Erythroblast (primary cell): ENCODE results near the gene FUT7.
"Not testable (repeated sequence)": the region's sequence is repeated elsewhere in the genome, so short reads cannot be mapped to it uniquely, and the experiment has no call there.

ENCODE experiments used
- DNase-seq, 2 experiments: peaks; one replicate each; lab custom pipeline; 2025; lab: John Stamatoyannopoulos, UW
- GATA1 ChIP-seq: IDR thresholded peaks from 2 replicates; pipeline ENCODE4 v1.6.1; 2011; ENCODE audit warnings: low read depth, mild to moderate bottlenecking, control low read depth, low read length, moderate library complexity
- POLR2A ChIP-seq: IDR thresholded peaks from 2 replicates; pipeline ENCODE4 v1.6.1; 2011; ENCODE audit warnings: mild to moderate bottlenecking, low read length

The FUT7 gene

DNA sequence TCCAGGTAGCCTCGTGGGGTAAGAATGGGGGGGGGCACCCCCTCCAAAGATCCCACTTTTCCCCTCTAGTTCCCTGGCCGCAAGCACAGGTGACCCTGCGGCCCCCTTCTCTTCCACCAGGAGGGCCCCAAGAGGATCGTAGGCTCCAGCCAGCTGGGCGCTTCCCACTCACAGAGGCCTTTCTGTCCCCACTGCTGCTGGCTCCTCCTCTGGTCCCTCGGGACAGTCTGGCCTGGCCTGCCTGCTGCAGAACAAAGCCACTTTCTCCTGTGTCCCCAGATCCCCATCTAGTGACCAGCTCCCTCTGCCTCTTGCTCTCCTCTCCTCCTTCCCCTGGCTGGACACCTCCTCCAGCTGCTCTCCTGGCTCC is 39.0 kb upstream of the FUT7 start:
- DNase-seq: no peak
- TF ChIP-seq POLR2A (peak; percentile 2), GATA1 (no peak)

DNA sequence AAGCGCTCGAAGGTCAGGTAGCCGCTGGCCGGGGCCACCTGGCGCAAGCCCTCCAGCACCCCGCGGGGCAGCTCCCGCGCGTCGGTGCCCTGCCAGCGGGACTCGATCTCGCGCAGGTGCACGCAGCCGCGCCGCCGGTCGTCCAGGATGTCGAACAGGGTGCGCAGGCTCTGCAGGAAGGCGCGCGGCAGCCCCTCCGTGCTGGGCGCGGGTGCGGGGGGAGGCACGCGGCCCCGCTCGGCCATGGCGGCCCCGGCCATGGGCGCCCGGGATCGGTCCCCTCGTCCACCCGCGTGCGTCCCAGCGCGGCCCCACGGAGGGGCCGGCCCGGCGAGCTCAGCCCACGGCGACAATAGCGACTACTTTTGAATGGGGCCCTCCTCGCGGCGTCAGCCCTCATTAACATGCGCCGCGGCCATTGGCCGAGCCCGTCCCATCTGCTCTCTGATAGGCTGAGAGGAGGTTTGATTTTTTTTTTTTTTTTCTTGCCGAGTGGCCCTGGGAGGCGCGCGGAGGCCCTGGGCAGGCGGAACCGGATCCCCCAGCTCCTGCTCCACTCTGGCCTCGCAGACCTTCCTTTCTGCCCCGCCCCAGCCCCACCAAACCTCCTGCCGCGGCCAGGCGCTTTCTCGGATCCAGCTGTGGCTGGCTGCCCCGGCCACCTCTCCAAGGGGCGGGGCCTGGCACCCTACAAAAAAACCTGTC is 38.5 kb upstream of the FUT7 start, which contains the start of gene SAPCD2:
TSS of gene SAPCD2 (minus strand) at position 357 of the 705 bp plus-strand sequence. CDS start at position 260, 97 bp downstream.
- peak; percentile 92 for DNase-seq
- TF ChIP-seq GATA1 (no peak), POLR2A (peak; percentile 52)

DNA sequence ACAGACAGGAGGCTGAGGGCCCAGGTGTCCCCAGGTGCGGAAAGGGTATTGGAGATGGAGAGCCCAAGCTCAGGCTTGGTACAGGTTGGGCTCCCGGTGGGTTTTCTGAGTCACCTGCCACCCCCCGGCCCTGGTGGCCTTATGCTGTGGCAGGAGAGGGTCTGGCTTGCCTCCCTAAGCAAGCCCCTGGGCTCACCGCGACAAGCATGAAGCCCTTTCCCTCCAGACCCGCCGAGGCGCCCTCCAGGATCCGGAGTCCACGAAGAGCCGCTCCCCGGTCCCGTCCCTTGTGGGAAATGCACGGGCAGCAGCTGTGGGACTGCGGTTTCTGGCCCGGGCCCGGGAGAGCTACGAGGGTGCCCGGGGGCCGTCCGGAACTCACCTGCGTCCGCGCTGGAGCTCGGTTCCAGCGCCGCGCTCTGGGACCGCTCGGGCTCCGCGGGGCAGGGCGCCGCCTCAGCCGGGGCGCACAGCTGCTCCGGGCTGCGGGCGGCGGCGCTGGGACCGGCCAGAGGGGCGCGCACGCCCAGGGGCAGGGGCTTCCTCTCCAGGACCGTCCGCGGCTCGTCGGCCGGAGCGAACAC is 37.7 kb upstream of the FUT7 start:
- DNase-seq: peak; percentile 34 to 37
- TF ChIP-seq GATA1: no peak
- no peak for TF ChIP-seq POLR2A

DNA sequence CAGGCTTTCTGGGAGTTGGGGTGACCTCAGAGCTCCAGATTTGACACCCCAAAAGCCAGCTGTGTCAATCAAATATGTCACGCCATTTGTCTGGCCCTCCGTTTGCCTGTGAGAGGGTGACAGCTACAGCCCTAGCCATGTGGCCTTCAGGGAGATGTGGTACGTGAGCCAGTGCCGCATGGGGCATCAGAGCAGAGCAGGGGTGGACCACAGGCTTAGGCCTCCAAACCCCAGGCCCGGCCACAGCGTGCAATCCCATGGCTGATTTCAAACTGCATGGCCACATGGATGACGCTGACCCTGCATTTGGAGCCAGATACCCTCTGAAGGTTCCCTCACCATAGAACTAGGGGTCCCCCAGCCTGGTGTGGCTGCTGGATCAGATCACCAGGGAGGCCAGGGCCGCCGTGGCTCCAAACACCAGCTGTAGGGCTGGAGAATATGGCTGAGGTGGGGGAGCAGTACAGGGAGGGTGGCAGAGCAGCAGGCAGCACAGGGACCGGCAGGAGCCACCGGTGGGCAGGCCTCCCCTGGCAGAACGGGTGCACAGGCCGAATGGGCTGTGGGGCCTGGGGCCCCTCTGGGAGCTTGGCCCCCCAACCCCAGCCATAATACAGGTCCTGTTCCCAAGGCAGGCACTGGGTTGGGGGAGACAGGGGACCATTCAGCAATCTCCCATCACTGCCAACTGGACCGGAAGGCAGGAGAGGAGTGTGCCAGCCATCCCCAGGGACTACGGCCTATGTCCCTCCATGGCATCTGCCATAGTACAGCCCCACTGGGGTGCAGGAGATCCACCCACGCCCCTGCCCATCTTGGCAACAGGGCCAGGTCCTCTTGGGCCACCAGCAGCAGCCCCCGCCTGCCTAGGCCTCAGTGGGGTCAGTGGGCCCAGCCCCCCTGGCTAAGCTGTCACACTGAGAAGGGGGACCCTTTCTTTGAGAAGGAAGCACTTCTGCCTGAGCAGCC is 36.9 kb upstream of the FUT7 start:
- no peak for TF ChIP-seq POLR2A
- TF ChIP-seq GATA1: no peak
- DNase-seq: no peak

DNA sequence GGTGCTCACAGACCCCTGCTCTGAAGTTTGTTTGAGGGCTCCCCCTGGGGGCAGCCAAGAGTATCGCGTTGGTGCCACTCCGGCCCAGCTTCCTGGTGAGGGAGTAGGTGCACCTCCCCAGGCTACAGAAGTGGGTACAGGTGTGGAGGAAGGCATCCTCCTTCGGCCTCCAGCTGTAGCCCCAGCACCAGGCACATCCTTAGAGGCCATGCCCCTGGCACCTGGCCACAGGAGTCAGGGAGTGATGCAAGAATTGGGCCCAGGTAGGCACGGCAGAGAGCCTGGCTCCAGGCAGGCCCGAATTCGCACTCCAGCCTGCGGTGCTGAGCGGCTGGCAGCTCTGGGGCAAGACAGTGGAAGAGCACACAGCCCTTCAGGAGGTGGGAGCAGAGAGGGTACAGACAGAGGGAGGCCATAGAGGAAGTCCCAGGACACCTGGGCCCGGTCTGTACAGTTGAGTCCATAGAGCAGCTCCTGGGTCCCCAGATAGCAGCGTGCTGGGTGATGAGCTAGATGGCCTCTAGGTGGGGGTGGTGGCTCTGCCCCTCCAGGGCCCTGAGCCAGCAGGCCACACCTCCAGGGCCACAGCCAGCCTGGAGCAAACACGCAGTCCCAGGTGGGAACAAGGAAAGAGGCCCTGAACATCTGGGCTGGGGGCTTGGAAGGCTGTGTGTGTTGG is 36.1 kb upstream of the FUT7 start:
- DNase-seq: peak; percentile 85 to 88
- no peak for TF ChIP-seq POLR2A
- TF ChIP-seq GATA1: no peak

DNA sequence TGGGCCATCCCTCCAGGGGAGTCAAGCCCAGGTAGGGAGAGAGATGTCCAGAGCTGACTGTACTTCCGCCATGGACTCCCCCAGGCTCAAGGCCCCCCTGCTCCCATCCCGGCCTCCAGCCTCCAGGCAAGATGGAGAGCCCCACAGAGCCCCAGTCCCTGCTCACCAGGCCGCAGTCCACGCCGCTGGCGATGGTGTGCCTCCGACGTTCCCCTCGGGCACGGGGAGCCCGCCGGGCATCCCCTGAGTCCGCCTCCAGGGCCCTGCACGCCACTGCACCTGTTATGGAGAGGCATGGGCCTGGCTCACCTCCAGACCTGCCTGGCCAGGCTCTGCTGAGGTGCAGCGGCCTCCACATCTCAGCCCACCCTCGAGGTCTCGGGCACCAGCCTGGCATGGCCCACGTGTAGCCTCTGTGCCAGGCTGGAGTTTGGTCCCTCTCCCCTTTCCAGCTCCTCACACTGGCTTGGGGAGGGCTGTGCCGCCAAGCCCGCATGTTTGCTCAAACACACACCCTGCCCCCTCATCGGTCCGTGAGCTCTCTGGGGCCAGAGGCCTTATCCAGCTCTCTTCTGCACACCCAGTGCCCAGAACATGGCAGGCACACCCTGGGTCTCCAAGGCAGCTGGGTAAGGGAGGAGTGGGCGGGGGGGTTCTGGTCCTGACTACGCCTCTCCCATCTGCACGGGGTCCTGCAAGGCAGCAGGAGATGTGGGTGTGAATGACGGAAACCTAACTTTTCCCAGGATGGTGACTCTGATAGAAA is 34.4 kb upstream of the FUT7 start:
- DNase-seq: no peak

DNA sequence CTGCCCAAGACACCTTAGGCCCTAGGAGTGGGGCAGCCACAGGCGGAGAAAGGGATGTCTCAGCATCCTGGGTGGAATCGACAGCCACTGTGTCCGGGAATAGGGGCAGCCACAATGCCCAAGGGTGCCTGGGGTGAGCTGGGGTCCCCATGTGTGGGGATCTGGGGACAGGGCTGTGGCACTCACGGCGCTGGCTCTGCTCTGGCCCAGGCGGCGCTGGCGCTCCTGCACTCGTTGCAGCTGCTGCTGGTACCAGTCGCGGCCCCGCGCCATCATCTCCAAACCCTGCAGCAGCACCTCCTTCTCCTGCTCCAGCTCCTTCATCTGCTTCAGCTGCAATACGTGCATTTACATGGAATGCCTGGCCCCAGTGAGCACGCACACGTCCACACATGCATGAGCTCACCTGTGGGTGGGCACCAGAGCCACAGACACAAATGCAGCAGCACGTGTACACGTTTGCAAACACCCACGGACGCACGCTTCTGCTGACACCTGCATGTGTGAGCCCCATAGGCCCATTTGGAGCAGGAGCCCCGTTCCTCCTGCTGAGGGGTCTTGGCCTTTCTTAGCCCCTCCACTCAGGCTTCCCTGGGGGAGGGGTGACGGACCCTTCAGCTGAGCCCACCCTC is 33.6 kb upstream of the FUT7 start:
- TF ChIP-seq POLR2A (no peak), GATA1 (no peak)
- DNase-seq: no peak

More for the DNA sequence above, 34.4 kb upstream of the FUT7 start:
- TF ChIP-seq GATA1 (no peak), POLR2A (no peak)

DNA sequence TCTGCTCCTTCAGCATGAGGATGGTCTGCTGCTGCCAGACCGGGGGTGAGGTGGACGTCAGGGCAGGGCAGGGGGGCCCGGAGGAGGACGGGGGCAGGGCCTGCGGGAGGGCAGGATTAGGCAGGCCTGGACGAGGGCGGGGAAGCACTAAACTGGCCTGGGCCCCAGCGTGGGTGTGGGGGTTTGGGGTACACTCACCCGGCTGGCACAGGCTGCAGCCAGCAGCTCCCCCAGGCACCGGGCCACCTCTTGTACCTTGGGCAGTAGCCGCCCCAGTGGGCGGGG is 32.9 kb upstream of the FUT7 start:
- no peak for DNase-seq
- no peak for TF ChIP-seq GATA1
- TF ChIP-seq POLR2A: no peak

DNA sequence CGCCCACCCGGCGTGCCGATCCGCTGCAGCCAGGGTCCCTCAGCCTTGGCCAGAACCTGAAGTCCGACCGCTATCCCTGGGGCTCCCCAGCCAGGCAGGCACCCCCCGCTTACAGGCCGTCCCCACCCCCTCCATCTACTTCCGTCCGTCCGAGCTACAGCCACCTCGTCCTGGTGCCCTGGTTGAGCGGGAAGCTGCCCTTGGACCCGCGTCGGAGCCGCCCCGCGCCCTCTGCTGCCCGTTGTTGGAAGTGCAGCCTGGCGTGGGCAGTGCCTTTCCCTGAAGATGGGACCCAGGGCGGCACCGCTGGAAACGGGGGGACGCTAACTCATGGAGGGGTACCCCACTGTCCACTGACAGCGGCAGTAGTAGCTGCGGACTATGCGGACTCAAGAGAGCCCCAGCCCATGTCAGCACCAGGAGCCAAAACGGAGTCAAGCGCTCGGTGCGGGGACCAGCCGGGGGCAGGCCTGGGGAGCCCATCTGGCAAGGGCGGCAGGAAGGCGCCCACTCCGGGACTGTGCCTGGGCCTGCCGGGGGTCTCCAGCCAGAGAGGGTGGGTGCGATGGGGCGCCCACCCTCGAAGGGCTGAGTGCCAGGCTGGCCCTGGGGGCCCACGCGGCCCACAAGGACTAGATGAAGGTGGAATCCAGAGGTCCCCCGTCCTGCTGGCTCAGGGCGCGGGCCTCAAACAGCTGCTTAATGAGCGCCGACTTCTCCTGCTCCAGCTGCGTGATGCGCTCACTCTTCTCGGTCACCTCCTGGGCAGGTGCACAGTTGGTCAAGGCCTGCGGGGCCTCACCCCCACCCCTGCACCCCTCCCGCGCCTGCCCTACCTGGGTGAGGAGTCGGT is 32.4 kb upstream of the FUT7 start:
- DNase-seq: peak; percentile 49 to 72
- TF ChIP-seq POLR2A (no peak), GATA1 (no peak)

DNA sequence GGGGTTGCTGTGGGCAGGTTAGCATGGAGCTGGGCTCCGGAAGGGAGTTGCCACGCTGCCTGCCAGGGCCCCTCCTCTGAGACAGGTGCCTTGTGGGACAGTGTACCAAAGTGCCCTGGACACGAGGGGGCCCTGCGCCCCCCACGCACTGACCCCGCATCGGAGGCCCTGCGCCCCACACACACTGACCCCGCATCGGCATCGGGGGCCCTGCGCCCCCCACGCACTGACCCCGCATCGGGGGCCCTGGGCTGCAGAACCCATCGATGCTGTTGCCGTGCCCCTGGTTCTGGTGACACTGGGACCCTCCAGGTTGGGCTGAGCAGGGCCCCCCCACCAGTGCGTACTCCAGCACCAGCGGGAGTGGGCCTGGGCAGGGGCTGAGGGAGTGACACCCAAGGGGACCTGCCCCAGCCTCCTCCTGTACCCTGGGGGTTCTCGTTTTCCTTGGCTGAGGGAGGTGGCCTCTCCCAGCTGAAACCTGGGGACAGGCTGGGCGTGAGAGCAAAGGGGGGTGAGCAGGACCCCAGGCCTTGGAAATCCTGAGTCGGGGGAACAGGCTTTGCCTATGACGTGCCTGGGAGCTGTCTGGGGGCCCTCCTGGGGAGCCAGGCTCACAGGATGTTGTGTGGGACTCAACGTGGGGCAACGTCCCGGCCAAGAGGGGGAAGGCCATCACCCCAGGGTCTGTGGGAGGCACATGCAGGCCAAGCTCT is 31.6 kb upstream of the FUT7 start:
- TF ChIP-seq POLR2A (no peak), GATA1 (no peak)
- no peak for DNase-seq

DNA sequence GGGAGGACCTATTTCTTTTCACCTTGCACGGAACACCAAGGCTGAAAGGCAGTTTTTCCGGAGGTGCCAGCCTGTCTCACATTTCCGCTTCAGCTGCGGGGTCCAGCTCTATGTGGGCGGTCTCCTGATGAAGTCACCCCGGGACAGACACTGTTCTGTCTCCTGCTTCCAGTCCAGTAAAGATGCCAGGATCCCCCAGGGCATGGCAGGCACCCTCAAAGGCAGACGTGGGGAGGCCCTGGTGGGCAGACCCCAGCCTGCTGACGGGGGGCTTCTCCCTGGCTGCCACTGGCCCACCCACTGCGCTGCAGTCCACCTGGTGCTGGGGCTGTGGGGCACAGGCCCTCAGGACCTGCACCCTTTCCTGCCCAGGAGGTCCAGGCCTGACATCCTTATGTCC is 30.9 kb upstream of the FUT7 start:
- DNase-seq: not testable (repeated sequence)

DNA sequence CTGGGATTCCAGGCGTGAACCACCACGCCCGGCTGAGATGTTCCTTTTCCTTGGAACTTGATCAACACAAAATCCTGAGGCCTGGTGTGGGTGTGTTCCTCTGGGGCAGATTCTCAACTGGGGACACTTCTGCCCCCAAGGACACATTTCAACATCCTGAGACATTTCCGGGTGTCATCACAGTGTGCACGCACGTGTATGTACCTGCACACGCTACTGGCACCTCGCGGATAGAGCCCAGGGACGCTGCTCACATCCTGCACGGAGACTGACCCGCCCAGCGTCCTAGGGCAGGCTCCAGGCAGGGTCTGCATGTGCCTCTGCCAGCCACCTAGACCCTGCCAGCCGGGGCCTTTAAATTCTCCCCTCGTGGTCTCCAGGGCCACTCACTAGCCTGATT is 30.5 kb upstream of the FUT7 start:
- TF ChIP-seq GATA1 (no peak), POLR2A (no peak)
- no peak for DNase-seq
